Heart right ventricle (tissue), 16 donors: ENCODE data around the gene PLCB3. TPM values are rescaled to one million over a fixed set of nuclear protein-coding genes. Genes with fewer than 3 reads are reported as not detected.

Experiments used
- ATAC-seq, 8 donors: fragments of 200-7000 bp; cut with Tn5 transposase; one replicate each; pipeline ENCODE4 v1.9.1; 2020; ENCODE audit warnings: mild to moderate bottlenecking in 8 of 8, moderate library complexity in 8 of 8, moderate number of reproducible peaks in 1 of 8
- DNase-seq, 2 donors: peaks; one replicate each; pipeline ENCODE4 v3.0.0-alpha.2; 2020
- H3K27ac ChIP-seq, 10 donors: fragments of 200-600 bp; sonication (generic) in 2 of 10; one replicate each; pipeline versions ENCODE4 v1.5.0 to v1.8.0; 2020 to 2022; ENCODE audit warnings: mild to moderate bottlenecking in 3 of 10
- H3K27me3 ChIP-seq, 7 donors: fragments of 200-600 bp; one replicate each; pipeline ENCODE4 v1.8.0; 2021 to 2022; ENCODE audit warnings: mild to moderate bottlenecking in 2 of 7
- H3K36me3 ChIP-seq, 9 donors: fragments of 200-600 bp; sonication (generic) in 1 of 9; one replicate each; pipeline versions ENCODE4 v1.5.0 to v1.8.0; 2020 to 2022; ENCODE audit warnings: mild to moderate bottlenecking in 2 of 9
- H3K4me1 ChIP-seq, 9 donors: fragments of 200-600 bp; sonication (generic) in 1 of 9; one replicate each; pipeline versions ENCODE4 v1.5.0 to v1.8.0; 2020 to 2022; ENCODE audit warnings: mild to moderate bottlenecking in 4 of 9
- H3K4me3 ChIP-seq, 10 donors: fragments of 200-600 bp; sonication (generic) in 2 of 10; one replicate each; pipeline versions ENCODE4 v1.5.0 to v1.8.0; 2020 to 2022; ENCODE audit warnings: mild to moderate bottlenecking in 7 of 10, moderate library complexity in 2 of 10
- H3K9me3 ChIP-seq, 11 donors: fragments of 200-600 bp in 10 of 11; sonication (generic) in 2 of 11; one replicate each; pipeline versions ENCODE4 v1.5.0 to v1.8.0; 2013 to 2022; ENCODE audit warnings: mild to moderate bottlenecking in 2 of 11, control low read depth in 1 of 11, moderate library complexity in 1 of 11
- CTCF ChIP-seq, 9 donors: fragments of 200-600 bp; sonication (generic) in 2 of 9; IDR thresholded peaks; one replicate each; pipeline versions ENCODE4 v1.5.0 to v1.8.0; 2021 to 2022; ENCODE audit warnings: antibody characterized with exemption in 9 of 9, mild to moderate bottlenecking in 5 of 9, moderate library complexity in 1 of 9
- WGBS, 2 donors: extraction: QIAGEN DNeasy Blood & Tissue Kit; methylation state at CpG; one replicate each; pipeline ENCODE4 v1.1.7; 2013; ENCODE audit warnings: inconsistent platforms in 1 of 2; 5-methylcytosine and 5-hydroxymethylcytosine counted together
- intact Hi-C, 10 donors: fragments of 100-400 bp; cut with DNase I; formaldehyde crosslinking; loops; one replicate each; pipeline versions ENCODE4 v1.11.1 to v1.14.2; 2022
- polyA plus RNA-seq, 2 donors: library from polyadenylated mRNA; stranded (reverse); fragments of 200-250 nt; gene quantifications; one replicate each; pipeline ENCODE4 v1.2.3, GENCODE V29; 2013
- total RNA-seq, 10 donors: library from RNA; stranded (reverse); fragmentation: NEBNext Ultra II Directional in 3 of 10; extraction: Animal tissue kit (Norgen Biotek cat#: 25700) in 3 of 10; gene quantifications; one replicate each; pipeline versions ENCODE4 v1.2.1 to v1.2.4, GENCODE V29; 2021 to 2023
- donor health status: Arrhythmogenic right ventricular cardiomyopathy.
- donor health status: ischemic (EF 13 %, LVEDD 7.1; RV severe dilation, severe dysfunction).
- donor health status: healthy with polysubstance abuse.
- donor health status: DM: no; HTN: yes; CAD: no.
- donor health status: DM: no; HTN: no; CAD: no.
- donor health status: ischemic (EF 25% LVEDD 6.9; RV normal size, moderate dysfunction).
- donor health status: ischemic (EF 25% LVEDD 5.7; RV mildly dilated, moderate dysfunction).
- donor health status: healthy.
- donor health status: DM: yes; HTN: yes; CAD: no.
- donor health status: Ischemic cardiomyopathy.
- donor health status: ischemic (EF 35%, LVEDD 5.7; RV mildly dilated, moderate dysfunction).
- donor health status: nonischemic (EF 11% LVEDD 7.7; RV severe dilation, severe dysfunction).
- donor health status: DM: yes; HTN: yes; CAD: no.
- donor health status: PGD.
- donor health status: ischemic (EF 29% LVEDD 5.4; RV normal size, mild dysfunction).
- donor health status: nonischemic (EF 23%, LVEDD 6.1; RV moderate dilation, normal function).

PLCB3 gene
- total and polyA plus RNA-seq, 12 donors = 5.8 to 13.3 (median 8.9) TPM

- DNase-seq = no peak
Measured at GRCh38 chr11:64299847-64300648, 48.7 kb downstream of the PLCB3 start, which contains the start of gene CATSPERZ. TSS of gene CATSPERZ (plus strand) at chr11:64300358. CDS start at chr11:64300411, 53 bp downstream.

GRCh38 chr11:64303109-64304031 lies 52.0 kb downstream of the PLCB3 start:
- WGBS, 2 donors = 86 to 87% methylated on average over 13 of the region's 13 CpGs
- Histone ChIP-seq H3K27ac (peak overlapping the region in 9 of 10 donors; percentile 90 to 98 (median 96)), H3K4me3 (peak overlapping the region in 2 of 10 donors; percentile 78 to 89), H3K4me1 (peaks cover 23 to 59% (median 51%) of the 10 kb centered on the region in 9 donors), H3K36me3 (peaks cover 0 to 14% (median 0%) of the 10 kb centered on the region in 9 donors), H3K27me3 (peaks cover 0 to 37% (median 32%) of the 10 kb centered on the region in 7 donors), H3K9me3 (no peaks in the 10 kb centered on the region)
- DNase-seq (no peak), ATAC-seq (no peak)
- intact Hi-C loops = loop anchor here in 6 of 10 donors (2.0 to 5.0 kb wide), 7 partner anchors 19 to 101 kb away; partner anchors contain the start of genes BAD (in 2 of the 6), GPR137 (in 2 of the 6), PPP1R14B (in 2 of the 6) and FERMT3 (in 1 of the 6)
- TF ChIP-seq CTCF (IDR thresholded peaks at IDR 0.05) = no peak

More at GRCh38 chr11:64299847-64300648, 48.7 kb downstream of the PLCB3 start, which contains the start of gene CATSPERZ:
- no peak for TF ChIP-seq CTCF (IDR thresholded peaks at IDR 0.05)
- ATAC-seq = no peak
- Histone ChIP-seq H3K4me1 (peaks cover 14 to 41% (median 37%) of the 10 kb centered on the region in 9 donors), H3K4me3 (peak within 1 kb of the TSS; percentile 14 to 51 (median 48)), H3K36me3 (no peaks in the 10 kb centered on the region), H3K9me3 (no peaks in the 10 kb centered on the region), H3K27ac (peak within 1 kb of the TSS in 4 of 10 donors; percentile 4 to 58 (median 31)), H3K27me3 (peaks cover 6 to 70% (median 65%) of the 10 kb centered on the region in 7 donors)
- intact Hi-C loops = loop anchor here in 8 of 10 donors (2.0 to 5.0 kb wide), 6 partner anchors 27 to 98 kb away; partner anchors contain the start of genes FERMT3 (in 3 of the 8), PLCB3 (in 1 of the 8) and PPP1R14B (in 1 of the 8)
- WGBS, 2 donors = 10 to 12% methylated on average over 54 of the region's 54 CpGs

GRCh38 chr11:64304032-64304315 lies 52.6 kb downstream of the PLCB3 start:
- ATAC-seq = no peak
- peak overlapping the region in 9 of 10 donors; percentile 90 to 98 (median 96) for H3K27ac ChIP-seq

More at GRCh38 chr11:64304032-64304315, 52.6 kb downstream of the PLCB3 start:
- intact Hi-C loops = loop anchor here in 6 of 10 donors (2.0 to 5.0 kb wide), 7 partner anchors 19 to 102 kb away; partner anchors contain the start of genes BAD (in 2 of the 6), GPR137 (in 2 of the 6), PPP1R14B (in 2 of the 6) and FERMT3 (in 1 of the 6)
- no peak for TF ChIP-seq CTCF (IDR thresholded peaks at IDR 0.05)
- WGBS, 2 donors = 59 to 63% methylated on average over 5 of the region's 5 CpGs
- peaks cover 23 to 57% (median 49%) of the 10 kb centered on the region in 9 donors for H3K4me1 ChIP-seq
- H3K9me3 ChIP-seq = no peaks in the 10 kb centered on the region
- DNase-seq = no peak
- H3K27me3 ChIP-seq = peaks cover 0 to 31% (median 26%) of the 10 kb centered on the region in 7 donors
- peak overlapping the region in 8 of 10 donors; percentile 54 to 93 (median 77) for H3K4me3 ChIP-seq
- H3K36me3 ChIP-seq = peaks cover 0 to 16% (median 0%) of the 10 kb centered on the region in 9 donors
